ENCODE results near the gene PLK5.

PLK5 gene

DNA sequence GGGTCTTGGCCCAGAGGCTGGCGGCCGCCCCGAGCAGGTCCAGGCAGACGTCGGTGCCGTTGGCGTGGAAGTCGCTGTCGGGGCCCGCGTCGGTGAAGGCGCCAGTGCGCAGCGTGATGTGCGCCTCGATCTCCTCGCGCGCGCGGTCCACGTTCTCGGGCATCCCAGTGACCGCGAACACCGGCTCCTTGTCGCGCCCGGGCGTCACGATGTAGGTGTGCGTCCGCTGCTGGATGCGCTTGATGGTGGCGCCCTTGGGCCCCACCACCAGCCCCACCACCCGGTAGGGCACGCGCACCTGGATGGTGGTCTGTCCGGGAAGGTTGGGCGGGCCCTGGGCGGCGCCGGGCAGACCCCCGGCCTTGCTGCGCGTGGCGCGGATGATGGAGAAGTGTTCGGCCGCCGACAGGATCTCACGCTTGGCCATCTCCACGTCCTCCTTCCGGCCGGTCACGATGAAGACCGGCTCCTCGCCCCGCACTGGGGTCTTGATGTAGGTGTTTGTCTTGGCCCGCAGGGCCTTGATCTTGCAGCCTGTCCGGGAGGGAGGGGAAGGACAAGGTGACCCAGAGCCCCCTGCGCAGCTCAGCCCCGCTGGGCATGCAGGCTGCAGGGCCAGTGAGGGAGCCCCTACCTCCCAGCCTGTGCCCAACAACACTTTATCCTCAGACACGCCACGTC, 32.7 kb downstream of the PLK5 start:
- DNase-seq, result no peak

DNA sequence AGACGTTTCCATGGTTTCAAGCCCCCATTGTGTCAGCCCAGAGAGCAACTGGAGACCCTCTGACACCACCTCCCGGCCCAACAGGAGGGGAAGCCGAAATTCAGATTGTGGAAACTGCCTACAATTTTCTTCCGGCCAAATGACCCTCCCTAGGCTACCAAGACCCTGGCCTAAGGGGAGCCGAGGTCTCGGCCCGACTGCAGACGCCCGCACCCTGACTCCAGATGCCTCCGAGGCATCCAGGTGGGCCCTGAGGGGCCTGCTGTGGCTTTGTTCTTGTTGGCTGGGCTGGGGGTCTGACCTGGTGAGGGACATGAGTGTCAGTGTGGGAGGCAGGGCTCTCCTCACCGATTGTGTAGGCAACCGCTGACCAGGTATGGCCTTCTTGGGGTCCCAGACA, 34.7 kb downstream of the PLK5 start:
- DNase-seq, result no peak

DNA sequence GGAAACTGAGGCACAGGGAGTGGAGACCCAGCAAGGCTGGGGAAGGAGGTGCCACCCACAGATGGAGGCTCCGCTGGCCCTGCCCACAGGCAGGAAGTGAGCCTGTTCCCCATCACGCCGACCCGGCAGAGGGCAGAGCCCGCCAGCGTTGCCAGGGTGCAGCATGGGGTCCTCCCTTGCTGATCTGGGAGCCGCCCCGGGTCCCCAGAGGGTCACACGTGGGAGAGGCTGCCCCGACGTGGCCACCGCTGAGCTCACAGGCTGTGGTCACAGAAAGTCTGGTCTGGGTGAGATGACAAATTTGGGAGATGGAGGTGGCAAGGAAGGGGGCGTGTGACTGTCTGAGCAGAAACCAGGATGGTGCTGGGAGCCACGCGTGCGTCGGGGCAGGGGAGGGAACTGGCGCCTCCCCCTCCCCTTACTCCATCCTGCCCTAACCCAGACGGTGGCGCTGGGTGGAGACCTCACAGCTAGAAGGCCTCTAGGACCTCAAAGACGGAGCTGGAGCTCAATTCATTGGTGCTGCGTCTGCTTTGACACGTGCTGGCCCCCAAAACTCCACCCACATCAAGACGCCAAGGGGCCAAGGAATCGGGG, 36.5 kb downstream of the PLK5 start:
- DNase-seq, result no peak

DNA sequence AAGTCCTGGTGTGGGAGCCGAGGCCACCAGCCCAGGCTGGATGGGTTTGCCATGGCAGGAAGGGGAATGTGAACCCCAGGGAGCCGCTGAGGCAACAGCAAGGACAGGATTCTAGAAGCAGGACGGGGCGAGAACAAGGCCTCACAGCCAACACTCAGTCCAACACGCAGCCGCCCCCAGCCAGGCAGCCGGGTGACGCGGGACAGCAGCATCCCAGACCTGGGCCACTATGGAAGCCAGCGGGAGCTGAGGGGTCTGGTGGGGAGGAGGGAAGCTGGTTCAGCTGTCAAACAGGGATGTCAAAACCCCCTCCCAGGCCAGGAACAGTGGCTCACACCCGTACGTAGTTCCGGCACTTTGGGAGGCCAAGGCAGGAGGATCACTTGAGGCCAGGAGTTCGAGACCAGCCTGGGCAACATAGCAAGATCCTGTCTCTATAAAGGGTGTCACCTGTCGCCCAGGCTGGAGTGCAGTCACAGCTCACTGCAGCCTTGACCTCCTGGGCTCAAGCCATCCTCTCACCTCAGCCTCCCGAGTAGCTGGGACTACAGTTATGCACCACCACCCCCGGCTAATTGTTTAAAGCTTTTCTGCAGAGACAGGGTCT, 37.5 kb downstream of the PLK5 start:
- no peak for DNase-seq

DNA sequence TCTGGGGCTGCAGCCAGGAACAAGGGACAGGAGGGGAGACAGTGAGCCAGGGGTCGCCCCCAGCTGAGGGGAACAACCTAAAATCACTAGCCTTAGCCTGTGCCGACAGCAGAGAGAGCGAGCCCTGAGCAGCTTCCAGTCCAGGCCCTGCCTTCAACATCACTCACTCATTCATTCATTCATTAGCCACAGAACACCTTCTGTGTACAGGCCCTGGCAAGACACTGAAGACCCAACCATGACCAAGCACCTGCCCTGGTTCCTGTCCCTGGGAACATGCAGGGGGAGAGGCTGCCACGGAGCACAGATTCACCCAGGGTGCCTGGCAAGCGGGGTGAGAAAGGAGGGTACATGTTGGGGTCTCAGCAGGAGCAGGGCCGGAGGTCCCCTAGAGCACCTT, 39.4 kb downstream of the PLK5 start:
- DNase-seq, result no peak

DNA sequence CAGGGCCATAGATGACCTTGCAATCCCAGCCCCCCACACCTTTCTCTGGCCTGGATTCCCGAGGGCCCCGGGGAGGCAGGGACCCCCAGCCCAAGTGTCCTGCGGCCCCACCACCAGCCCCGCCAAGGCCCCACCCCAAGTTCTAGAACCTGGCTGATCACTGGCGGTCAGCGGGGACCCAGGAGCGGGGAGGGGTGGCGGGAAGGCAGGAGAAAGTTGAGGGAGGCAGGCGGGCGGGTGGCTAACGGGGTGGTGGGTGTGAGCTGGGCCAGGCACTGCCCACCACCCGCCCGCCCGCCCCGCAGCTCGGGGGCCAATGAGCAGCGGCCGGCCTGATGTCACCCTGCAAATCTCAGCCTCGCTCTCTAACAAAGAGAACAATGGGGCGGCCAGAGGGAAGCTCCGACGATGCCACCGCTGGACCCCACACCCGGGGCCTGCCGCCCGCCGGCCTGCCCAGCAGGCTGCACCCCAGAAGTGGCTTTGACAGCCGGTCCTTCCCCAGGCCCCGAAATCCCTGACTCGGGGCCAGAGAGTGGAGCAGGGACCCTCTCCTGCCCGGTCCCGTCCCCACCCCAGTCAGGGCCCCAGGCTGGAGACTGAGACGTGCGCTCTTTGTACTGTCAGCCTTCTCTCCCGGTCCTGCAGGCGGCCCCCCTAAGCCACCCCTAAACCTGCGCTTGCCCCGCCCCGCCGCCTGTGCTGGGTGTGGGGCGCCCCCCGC, 42.7 kb downstream of the PLK5 start:
- DNase-seq, result peak; percentile 91

DNA sequence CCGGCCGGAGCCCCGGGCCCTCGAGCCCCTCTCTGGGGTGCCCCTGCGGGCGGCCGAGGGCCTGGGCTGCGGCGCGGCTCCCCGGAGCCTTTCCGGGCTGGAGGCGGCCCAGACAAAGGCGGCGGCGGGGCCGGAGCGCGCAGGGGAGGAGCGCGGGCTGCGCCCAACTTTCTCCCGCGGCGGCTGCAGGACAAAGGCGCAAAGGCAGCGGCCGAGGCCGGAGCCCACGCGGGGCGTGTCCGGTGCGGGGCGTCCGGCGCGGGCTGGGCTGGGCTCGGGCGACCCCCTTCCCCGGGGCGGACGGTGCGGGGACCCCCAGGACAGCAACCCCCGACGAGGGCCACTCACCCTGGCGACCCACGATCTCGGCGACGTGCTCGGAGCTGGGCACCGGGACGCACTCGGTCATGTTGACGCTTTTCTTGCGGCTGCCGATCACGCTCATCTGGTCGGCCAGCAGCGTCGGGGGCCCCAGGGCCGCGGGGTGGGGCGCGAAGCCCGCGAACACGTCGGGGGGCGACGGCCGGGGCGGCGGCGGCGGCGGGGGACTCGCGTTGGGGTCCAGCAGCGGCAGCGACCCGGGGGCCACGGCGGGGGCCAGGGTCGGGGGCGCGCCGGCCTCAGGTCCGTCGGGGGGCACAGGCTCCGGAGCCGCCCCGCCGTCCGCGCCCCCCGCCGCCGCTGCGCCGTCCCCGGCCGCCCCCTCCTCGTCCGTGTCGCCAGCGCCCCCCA, 43.4 kb downstream of the PLK5 start:
- DNase-seq, result no peak

DNA sequence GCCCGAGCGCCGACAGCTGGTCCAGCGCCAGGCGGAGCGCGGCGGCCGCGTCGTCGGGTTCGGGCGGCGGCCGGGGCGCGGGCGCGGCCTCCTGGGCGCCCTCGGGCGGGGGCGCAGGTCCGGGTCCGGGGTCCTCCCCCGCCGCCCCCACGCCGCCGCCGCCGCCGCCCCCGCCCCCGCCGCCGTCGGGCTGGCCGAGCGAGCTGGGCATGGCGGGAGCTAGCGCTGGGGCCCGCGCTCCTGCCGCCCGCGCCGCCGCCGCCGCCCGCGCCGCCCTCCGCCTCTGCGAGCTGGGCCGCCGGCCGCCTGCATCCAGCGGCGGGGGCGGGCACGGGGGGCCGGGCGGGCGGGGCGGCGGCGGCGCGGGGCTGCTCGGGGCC, 44.0 kb downstream of the PLK5 start:
- DNase-seq, result no peak

DNA sequence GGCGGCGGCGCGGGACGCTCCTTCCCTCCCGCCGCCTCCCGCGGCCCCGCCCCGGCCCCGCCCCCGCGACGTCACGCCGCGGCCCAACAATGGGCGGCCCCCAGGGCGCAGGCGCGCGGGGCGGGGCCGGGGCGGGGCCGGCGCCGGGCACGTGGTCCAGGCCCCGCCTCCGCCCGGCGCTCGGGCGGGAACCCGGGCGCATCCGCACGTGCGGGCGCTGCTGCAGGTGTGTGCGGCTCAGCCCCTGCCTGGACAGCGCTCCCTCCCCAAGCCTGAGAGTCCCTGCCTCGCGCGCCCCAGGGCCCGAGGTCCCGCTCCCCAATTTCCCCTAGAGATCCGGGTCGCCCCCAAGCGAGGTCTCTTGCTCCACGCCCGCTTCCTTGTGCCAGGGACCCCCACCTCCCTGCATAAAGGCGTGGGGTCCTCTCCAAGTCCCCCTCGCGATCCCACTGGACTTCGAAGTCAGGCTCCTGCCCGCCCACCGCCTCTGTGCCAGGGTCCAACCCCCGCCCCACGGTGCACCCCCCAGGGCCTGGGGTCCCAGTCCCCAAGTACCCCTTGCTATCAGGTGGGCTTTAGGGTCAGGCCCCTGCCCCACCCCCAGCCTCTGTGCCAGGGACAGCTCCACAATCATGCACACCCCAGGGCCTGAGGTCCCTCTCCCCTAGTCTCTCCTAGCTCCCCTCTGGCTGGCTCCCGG, 44.6 kb downstream of the PLK5 start, which contains the start of gene MEX3D:
TSS of gene MEX3D (minus strand) at position 6 of the 700 bp plus-strand sequence. CDS start 267 bp downstream, outside the sequence.
- peak; percentile 82 for DNase-seq

DNA sequence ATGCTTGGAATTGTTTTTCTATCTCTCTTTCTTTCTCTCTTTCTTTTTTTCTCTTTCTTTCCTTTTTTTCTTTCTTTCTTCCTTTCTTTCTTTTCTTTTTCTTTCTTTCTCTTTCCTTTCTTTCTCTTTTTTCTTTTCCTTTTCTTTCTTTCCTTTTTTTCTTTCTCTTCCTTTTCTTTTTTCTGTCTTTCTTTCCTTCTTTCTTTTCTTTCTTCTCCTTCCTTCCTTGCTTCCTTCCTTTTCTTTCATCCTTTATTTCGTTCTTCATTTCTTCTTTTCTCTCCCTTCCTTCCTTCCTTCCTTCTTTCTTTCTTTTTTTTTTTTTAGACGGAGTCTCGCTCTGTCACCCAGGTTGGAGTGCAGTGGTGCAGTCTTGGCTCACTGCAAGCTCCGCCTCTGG, 46.1 kb downstream of the PLK5 start:
- DNase-seq, result no peak

DNA sequence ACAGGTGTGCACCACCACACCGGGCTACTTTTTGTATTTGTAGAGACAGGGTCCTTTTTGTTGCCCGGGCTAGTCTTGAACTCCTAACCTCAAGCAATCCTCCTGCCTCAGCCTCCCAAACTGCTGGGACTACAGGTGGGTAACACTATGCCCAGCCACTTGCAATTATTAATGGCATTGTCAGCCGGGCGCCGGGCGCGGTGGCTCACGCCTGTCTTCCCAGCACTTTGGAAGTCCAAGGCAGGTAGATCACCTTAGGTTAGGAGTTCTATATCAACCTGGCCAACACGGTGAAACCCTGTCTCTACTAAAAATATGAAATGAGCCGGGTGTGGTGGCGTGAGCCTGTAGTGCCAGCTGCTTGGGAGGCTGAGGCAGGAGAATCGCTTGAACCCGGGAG, 47.0 kb downstream of the PLK5 start:
- DNase-seq, result no peak

DNA sequence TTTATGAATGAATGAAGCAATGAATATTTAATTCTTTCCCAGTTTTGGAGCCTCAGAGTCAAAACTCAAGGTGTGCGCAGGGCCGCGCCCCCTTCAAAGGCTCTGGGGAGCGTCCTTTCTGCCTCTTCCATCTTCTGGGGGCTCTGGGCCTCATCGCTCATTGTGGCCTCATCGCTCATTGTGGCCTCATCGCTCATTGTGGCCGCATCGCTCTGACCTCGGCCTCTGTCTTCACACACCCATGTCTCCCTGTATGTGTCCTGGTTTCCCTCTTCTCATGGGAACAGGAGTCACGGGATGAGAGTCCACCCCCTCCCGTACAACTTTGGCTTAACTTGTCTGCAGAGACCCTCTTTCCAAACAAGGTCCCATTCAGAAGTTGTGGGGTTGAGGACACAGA, 47.5 kb downstream of the PLK5 start:
- no peak for DNase-seq

DNA sequence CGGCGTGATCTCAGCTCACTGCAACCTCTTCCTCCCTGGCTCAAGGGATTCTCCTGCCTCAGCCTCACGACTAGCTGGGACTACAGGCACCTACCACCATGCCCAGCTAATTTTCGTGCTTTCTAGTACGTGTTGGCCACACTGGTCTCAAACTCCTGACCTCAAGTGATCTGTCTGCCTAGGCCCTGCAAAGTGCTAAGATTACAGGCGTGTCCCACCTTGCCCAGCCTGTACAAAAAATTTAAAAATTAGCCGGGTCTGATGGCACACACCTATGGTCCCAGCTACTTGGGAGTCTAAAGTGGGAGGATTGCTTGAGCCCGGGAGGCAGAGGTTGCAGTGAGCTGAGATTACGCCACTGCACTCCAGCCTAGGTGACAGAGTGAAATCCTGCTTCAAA, 48.9 kb downstream of the PLK5 start:
- DNase-seq, result no peak

DNA sequence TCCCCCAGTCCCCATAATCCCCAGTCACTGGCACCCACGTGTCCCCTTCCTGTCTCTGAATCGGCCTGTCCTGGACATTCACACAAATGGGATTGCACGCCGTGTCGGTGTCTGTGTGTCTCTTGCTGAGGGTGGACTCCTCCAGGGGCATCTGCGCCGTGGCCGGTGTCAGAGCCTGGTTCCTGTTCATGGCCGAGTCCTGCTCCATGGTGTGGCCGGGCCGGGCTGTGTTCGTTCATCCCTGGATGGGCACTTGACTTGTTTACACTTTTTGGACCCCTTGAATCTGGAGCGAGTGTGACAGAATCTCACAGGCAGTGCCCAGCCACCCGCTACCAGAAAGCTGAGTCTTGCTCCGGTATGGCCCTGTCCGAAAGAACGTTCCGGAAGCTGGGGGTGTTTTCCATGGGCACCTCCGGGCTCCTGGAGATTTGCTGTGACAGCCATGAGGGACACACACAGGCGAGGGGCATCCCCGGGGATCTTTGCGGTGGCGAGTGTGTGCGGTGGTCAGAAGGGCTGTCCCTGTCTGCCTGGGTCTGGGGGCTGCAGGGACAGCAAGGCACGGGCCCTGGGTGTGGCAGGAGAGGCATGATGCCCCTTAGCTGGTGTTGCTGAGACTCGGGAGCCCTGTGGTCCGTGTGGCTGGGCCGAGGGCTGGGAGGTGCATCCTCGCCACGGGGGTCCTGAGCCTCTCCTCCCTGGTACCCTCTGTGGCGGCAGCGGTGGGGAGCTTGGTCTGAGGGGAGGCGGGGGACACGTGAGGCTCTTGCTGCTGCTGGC, 50.7 kb downstream of the PLK5 start:
- no peak for DNase-seq

DNA sequence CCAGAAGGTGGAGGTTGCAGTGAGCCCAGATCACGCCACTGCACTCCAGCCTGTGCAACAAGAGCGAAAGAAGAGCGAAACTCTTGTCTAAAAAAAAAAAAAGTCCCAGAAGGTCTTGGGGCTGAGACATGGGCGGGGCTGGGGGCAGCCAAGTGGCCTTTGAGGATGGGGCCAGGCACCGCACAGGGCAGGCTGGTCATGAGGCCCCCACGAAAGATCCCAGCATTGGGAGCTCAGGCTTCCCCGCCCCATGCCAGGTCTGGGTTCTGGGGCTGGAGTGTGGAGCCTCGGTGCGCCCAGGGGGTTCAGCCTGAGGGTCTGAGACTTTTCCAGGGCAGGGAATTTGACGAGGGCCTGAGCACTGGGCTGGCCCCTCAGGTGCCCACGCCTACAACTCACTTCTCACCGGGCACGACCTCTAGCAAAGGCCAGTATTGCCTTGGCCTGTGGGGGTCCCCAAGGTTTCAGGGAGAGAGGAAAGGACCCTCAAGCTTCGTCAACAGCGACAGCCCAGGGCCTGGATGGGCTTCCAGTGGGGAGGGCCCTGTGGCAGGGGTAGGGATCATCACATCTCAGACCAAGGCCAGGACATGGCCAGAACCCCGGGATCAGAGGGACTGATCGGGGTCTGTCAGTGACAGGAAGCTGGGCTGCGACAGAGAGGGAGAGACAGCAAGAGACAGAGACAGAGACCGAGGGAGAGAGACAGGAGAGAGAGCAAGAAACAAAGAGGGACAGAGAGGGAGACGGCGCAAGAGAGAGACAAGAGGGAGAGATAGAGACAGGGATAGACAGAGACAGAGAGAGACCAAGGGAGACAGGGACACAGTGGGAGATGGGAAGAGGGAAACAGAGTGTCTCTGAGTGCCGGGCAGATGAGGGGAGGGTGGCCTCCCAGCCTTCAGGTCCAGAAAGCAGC, 51.7 kb downstream of the PLK5 start:
- DNase-seq, result no peak

DNA sequence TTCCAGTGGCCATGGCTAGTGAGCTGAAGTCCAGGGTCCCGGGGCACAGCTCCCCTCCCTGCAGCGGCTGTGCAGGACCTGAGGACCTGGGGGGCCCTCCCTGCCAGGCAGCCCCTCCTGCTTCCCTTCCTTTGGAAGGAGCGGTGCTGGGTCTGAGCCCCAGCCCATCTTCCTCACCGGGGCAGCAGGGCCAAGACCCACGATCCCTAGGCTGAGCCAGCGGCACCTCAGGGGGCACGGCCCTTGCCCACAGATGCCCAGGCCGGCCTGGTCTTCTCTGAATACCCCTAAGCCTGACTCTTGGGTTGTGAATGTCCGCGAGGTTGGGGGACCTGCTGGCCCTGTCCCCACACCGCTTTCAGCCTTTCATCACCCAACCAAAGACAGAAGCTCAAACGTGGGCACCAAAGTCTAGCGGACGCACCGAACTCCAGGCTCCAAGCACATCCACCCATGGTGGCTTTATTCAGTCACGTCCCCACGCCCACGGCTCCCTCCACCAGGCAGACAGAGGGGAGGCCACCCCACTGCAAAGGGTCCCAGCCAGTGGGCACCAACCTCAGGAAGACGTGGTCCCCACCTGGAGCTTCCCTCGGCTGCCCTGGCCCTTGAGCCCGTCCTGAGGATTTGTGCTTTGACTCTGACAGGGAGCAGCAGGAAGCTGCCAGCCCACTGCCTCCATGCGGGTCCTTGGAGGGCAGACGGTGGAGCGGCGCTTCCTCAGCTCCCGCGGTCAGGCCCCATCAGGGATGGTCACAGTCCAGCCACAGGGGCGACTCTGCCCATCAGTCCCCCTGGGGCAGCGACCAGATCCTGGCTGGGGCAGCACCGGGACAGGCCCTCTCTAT, 52.6 kb downstream of the PLK5 start:
- DNase-seq, result no peak

DNA sequence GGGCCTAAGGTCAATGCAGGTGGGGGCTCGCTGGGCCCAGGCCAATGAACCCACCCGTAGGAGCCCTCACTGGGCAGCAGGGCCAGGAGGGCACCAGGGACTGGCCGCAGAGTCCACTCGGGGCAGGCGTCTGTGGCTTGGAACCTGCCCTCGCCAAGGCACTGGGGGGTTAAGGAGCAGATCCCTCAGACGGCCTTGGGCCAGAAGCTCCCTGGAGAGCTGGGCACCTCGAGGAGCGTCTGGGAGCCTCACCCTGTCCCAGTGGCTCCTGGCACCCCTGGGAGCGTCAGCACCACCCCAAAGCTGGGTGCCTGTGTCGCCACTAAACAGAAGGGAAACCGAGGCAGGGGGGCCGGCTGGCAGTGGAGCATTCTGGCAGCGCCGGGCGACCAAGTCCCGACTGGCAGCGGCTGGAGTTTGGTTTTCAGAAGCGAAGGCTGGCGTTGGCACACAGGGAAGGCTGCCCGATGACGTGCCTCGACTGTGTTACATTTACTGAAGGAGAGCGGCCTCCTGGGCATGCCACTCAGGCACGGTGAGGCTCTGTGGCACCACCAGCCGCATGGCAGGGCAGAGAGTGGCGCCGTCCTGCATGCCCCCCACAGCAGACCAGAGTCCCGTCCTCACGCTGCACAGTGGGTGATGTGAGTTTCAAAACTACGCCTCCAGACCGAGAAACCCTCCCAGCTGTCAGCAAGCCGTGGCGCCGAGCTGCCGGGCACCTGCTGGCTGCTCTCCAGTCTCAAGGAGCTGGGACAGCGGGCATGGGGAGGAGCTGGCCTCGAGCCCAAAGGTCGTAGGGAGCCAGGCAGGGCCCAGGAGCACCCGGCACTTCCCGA, 53.4 kb downstream of the PLK5 start:
- DNase-seq, result peak; percentile 24

DNA sequence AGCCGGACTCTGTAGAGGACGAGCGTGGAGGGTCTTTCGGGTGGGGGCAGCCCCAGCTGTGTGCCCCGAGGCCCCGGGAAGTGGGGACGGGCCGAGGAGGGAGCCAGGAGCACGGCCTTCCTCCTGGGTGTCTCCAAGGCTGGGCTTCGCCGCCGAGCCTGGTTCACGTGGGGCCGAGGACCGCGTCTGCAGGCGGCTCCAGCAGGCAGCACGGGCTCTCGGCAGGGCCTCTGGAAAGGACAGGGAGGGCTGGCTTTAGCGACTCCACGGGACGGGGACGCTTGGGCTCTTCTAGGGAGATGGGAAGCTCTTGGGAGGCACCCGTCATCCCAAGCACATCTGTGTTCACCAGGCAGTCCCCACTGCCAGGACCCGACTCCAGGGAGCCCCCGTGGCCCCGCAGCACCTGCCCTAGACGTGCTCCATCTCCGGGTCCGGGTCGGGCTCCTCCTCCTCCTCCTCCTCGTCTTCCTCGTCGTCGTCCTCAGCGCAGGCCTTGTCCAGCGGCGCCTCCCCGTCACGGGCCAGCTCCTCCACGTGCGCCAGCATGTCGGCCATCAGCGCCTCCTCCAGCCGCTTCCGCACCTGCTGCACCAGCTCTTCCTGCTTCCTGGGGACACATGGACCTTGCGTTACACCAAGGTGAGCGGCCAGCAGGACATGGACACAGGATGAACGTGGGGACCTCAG, 54.2 kb downstream of the PLK5 start:
- DNase-seq, result no peak

All from femur (tissue), 1 donor.